Mesenchymal stem cell (in vitro differentiated cells and primary cell): ENCODE data around the gene CLIP1.
"Not testable (repeated sequence)": the region's sequence is repeated elsewhere in the genome, so short reads cannot be mapped to it uniquely, and the experiment has no call there.

Source experiments
- DNase-seq: peaks from one replicate; pipeline ENCODE4 v3.0.0-alpha.2; 2013
- H2AFZ ChIP-seq: one replicate; pipeline ENCODE4 v1.6.1; 2013; ENCODE audit warnings: low read depth, mild to moderate bottlenecking, control low read depth, inconsistent platforms, low read length, moderate library complexity
- H2AK5ac ChIP-seq: 2 replicates; pipeline ENCODE4 v1.6.1; 2013; ENCODE audit warnings: low read length, moderate library complexity, mild to moderate bottlenecking, inconsistent platforms; ENCODE audit not compliant: severe bottlenecking
- H2BK120ac ChIP-seq: one replicate; pipeline ENCODE4 v1.6.1; 2013; ENCODE audit warnings: low read depth, mild to moderate bottlenecking, inconsistent platforms, low read length, moderate library complexity
- H2BK12ac ChIP-seq, 2 experiments: one replicate each; pipeline ENCODE4 v1.6.1; 2013; ENCODE audit warnings: inconsistent platforms in 2 of 2, low read length in 2 of 2, mild to moderate bottlenecking in 2 of 2, moderate library complexity in 2 of 2, control low read depth in 1 of 2
- H2BK15ac ChIP-seq: one replicate; pipeline ENCODE4 v1.6.1; 2013; ENCODE audit warnings: mild to moderate bottlenecking, low read depth, inconsistent platforms; ENCODE audit not compliant: poor library complexity, severe bottlenecking
- H2BK5ac ChIP-seq: 2 replicates; pipeline ENCODE4 v1.6.1; 2013; ENCODE audit warnings: low read depth, mild to moderate bottlenecking, low read length, control low read depth, inconsistent platforms; ENCODE audit not compliant: poor library complexity, severe bottlenecking
- H3K14ac ChIP-seq, 2 experiments: one replicate each; pipeline ENCODE4 v1.6.1; 2013; ENCODE audit warnings: inconsistent platforms in 2 of 2, low read length in 2 of 2, control low read depth in 1 of 2, mild to moderate bottlenecking in 1 of 2, moderate library complexity in 1 of 2
- H3K18ac ChIP-seq, 2 experiments: one replicate each; pipeline ENCODE4 v1.6.1; 2013; ENCODE audit warnings: inconsistent platforms in 2 of 2, low read length in 2 of 2, control low read depth in 1 of 2, low read depth in 1 of 2, mild to moderate bottlenecking in 1 of 2
- H3K23ac ChIP-seq, 2 experiments: one replicate each; pipeline ENCODE4 v1.6.1; 2013; ENCODE audit warnings: inconsistent platforms in 2 of 2, low read length in 2 of 2, mild to moderate bottlenecking in 2 of 2, moderate library complexity in 2 of 2, control low read depth in 1 of 2
- H3K27ac ChIP-seq: 2 replicates; pipeline ENCODE4 v1.5.1; 2013; ENCODE audit warnings: mild to moderate bottlenecking, moderate library complexity, low read length, control low read depth, inconsistent platforms; ENCODE audit not compliant: poor library complexity, severe bottlenecking
- H3K27me3 ChIP-seq, 2 experiments: 2 replicates each; pipeline versions ENCODE4 v1.6.1 to v1.7.0; 2013; ENCODE audit warnings: low read length in 2 of 2, mild to moderate bottlenecking in 2 of 2, moderate library complexity in 2 of 2, control low read depth in 1 of 2, inconsistent platforms in 1 of 2; ENCODE audit not compliant: control insufficient read depth in 1 of 2, insufficient read depth in 1 of 2
- H3K36me3 ChIP-seq, 2 experiments: 2 replicates each; pipeline versions ENCODE4 v1.6.1 to v1.7.0; 2013; ENCODE audit warnings: low read length in 2 of 2, control low read depth in 1 of 2, inconsistent platforms in 1 of 2, low read depth in 1 of 2, mild to moderate bottlenecking in 1 of 2; ENCODE audit not compliant: insufficient read depth in 2 of 2, control insufficient read depth in 1 of 2
- H3K4ac ChIP-seq, 2 experiments: one replicate each; pipeline ENCODE4 v1.6.1; 2013; ENCODE audit warnings: inconsistent platforms in 2 of 2, low read length in 2 of 2, mild to moderate bottlenecking in 2 of 2, moderate library complexity in 2 of 2, control low read depth in 1 of 2, low read depth in 1 of 2
- H3K4me1 ChIP-seq: 2 replicates; pipeline ENCODE4 v1.6.1; 2013; ENCODE audit warnings: low read depth, low read length, control low read depth; ENCODE audit not compliant: control insufficient read depth, insufficient read depth
- H3K4me2 ChIP-seq: 2 replicates; pipeline ENCODE4 v1.6.1; 2013; ENCODE audit warnings: low read length, mild to moderate bottlenecking, inconsistent platforms; ENCODE audit not compliant: poor library complexity, severe bottlenecking
- H3K4me3 ChIP-seq, 2 experiments: 2 replicates each; pipeline versions ENCODE4 v1.5.1 to v1.7.0; 2013; ENCODE audit warnings: low read length in 2 of 2, mild to moderate bottlenecking in 2 of 2, control low read depth in 1 of 2, low read depth in 1 of 2; ENCODE audit not compliant: insufficient read depth in 1 of 2
- H3K79me1 ChIP-seq: replicated peaks from 2 replicates; pipeline ENCODE4 v1.6.1; 2013; ENCODE audit warnings: mild to moderate bottlenecking, control low read depth, low read length, inconsistent platforms; ENCODE audit not compliant: poor library complexity, severe bottlenecking
- H3K9ac ChIP-seq: 2 replicates; pipeline ENCODE4 v1.7.0; 2013; ENCODE audit warnings: mild to moderate bottlenecking, low read length, moderate library complexity
- H3K9me3 ChIP-seq: 2 replicates; pipeline ENCODE4 v1.7.0; 2013; ENCODE audit warnings: mild to moderate bottlenecking, low read length; ENCODE audit not compliant: control insufficient read depth
- H4K8ac ChIP-seq: one replicate; pipeline ENCODE4 v1.6.1; 2013; ENCODE audit warnings: inconsistent platforms, mild to moderate bottlenecking, low read length, moderate library complexity
- H4K91ac ChIP-seq: one replicate; pipeline ENCODE4 v1.6.1; 2013; ENCODE audit warnings: mild to moderate bottlenecking, low read length, inconsistent platforms
- WGBS: methylation state at CpG from one replicate; pipeline ENCODE4 v1.1.7; 2013; ENCODE audit warnings: mixed read lengths; 5-methylcytosine and 5-hydroxymethylcytosine counted together

The CLIP1 gene

GRCh38 chr12:122385171-122386016, 37.1 kb downstream of the CLIP1 start:
- Histone ChIP-seq H3K9ac (no peak overlapping the region), H2AFZ (no peak overlapping the region), H3K23ac (no peak overlapping the region), H3K27ac (no peak overlapping the region), H4K91ac (no peak overlapping the region), H3K18ac (no peak overlapping the region), H3K27me3 (no peaks in the 10 kb centered on the region), H2BK120ac (no peak overlapping the region), H3K9me3 (no peaks in the 10 kb centered on the region), H3K4me3 (no peak overlapping the region), H2AK5ac (no peak overlapping the region), H2BK15ac (no peak overlapping the region), H3K79me1 (peaks cover 29% of the 10 kb centered on the region), H3K4me2 (no peak overlapping the region), H2BK12ac (no peak overlapping the region), H3K4me1 (no peaks in the 10 kb centered on the region), H4K8ac (no peak overlapping the region), H2BK5ac (no peak overlapping the region), H3K36me3 (peaks cover 15 to 17% of the 10 kb centered on the region in 2 experiments), H3K4ac (no peak overlapping the region), H3K14ac (no peak overlapping the region)
- WGBS, result 91% methylated on average over 13 of the region's 13 CpGs
- DNase-seq, result no peak

GRCh38 chr12:122382919-122383350, 39.5 kb downstream of the CLIP1 start:
- no peak overlapping the region for H3K4me2 ChIP-seq
- H3K9me3 ChIP-seq, result no peaks in the 10 kb centered on the region
- no peak overlapping the region for H2BK15ac ChIP-seq
- no peak overlapping the region for H2BK120ac ChIP-seq
- no peak overlapping the region for H3K14ac ChIP-seq
- no peak overlapping the region for H3K4ac ChIP-seq
- H2BK12ac ChIP-seq, result no peak overlapping the region
- WGBS, result 87% methylated on average over 6 of the region's 6 CpGs
- H3K4me1 ChIP-seq, result no peaks in the 10 kb centered on the region
- no peak for DNase-seq
- H3K27ac ChIP-seq, result no peak overlapping the region
- H3K4me3 ChIP-seq, result no peak overlapping the region
- no peak overlapping the region for H3K18ac ChIP-seq
- peaks cover 25 to 36% of the 10 kb centered on the region in 2 experiments for H3K36me3 ChIP-seq
- H3K9ac ChIP-seq, result peak overlapping the region; percentile 28
- H3K79me1 ChIP-seq, result peaks cover 26% of the 10 kb centered on the region
- H3K27me3 ChIP-seq, result no peaks in the 10 kb centered on the region
- H4K91ac ChIP-seq, result no peak overlapping the region
- H2BK5ac ChIP-seq, result no peak overlapping the region
- no peak overlapping the region for H4K8ac ChIP-seq
- no peak overlapping the region for H2AFZ ChIP-seq
- H3K23ac ChIP-seq, result no peak overlapping the region
- H2AK5ac ChIP-seq, result no peak overlapping the region

GRCh38 chr12:122381021-122381420, 41.4 kb downstream of the CLIP1 start:
- Histone ChIP-seq H2AK5ac (no peak overlapping the region), H3K4me3 (no peak overlapping the region), H3K9ac (no peak overlapping the region), H3K4ac (no peak overlapping the region), H3K9me3 (no peaks in the 10 kb centered on the region), H3K79me1 (peaks cover 24% of the 10 kb centered on the region), H3K27ac (no peak overlapping the region), H2BK12ac (no peak overlapping the region), H3K27me3 (no peaks in the 10 kb centered on the region), H3K18ac (no peak overlapping the region), H2BK5ac (no peak overlapping the region), H4K91ac (no peak overlapping the region), H2BK120ac (no peak overlapping the region), H3K23ac (no peak overlapping the region), H3K4me1 (no peaks in the 10 kb centered on the region), H2BK15ac (no peak overlapping the region), H3K36me3 (peaks cover 32 to 51% of the 10 kb centered on the region in 2 experiments), H3K14ac (no peak overlapping the region), H2AFZ (no peak overlapping the region), H4K8ac (no peak overlapping the region), H3K4me2 (no peak overlapping the region)
- no CpG with 5 or more reads among the region's 1 CpG for WGBS
- no peak for DNase-seq

- not testable (repeated sequence) for H3K9me3 ChIP-seq, H3K18ac ChIP-seq
These were observed 45.7 kb downstream of the CLIP1 start for GRCh38 chr12:122376751-122377150.

More at GRCh38 chr12:122376751-122377150, 45.7 kb downstream of the CLIP1 start:
- Histone ChIP-seq H3K79me1 (peaks cover 14% of the 10 kb centered on the region), H3K36me3 (peaks cover 29 to 75% of the 10 kb centered on the region in 2 experiments)
- H3K14ac ChIP-seq, H4K8ac ChIP-seq, H2AK5ac ChIP-seq, H2BK12ac ChIP-seq, H2AFZ ChIP-seq, H2BK120ac ChIP-seq, H3K27ac ChIP-seq, H4K91ac ChIP-seq, H3K4ac ChIP-seq, H3K23ac ChIP-seq, H3K9ac ChIP-seq, H3K27me3 ChIP-seq, H3K4me3 ChIP-seq, H2BK15ac ChIP-seq, H3K4me1 ChIP-seq, DNase-seq, H3K4me2 ChIP-seq, H2BK5ac ChIP-seq: not testable (repeated sequence)
- 100% methylated on average over 3 of the region's 5 CpGs for WGBS
